GM12878 (cell line): Measurements from ENCODE around the gene AFTPH. TPM values are rescaled to one million over a fixed set of nuclear protein-coding genes. Genes with fewer than 3 reads are reported as not detected.

Experiments
- ATAC-seq: fragments of 200-7000 bp; cut with Tn5 transposase; 3 replicates; pipeline ENCODE4 v1.9.1; 2020; ENCODE audit warnings: mild to moderate bottlenecking, moderate library complexity
- BruUV-seq: library from RNA; stranded (reverse); fragments of 400-500 nt; replicated peaks from 2 replicates; lab custom pipeline; 2021; lab: Mats Ljungman, UMichigan
- CTCF ChIA-PET: fragments of 300-600 bp; sonication (Branson Sonifier 250); formaldehyde crosslinking; extraction: SDS; loops from one replicate; lab custom pipeline; 2021; ENCODE audit warnings: inconsistent platforms; lab: Yijun Ruan, JAX
- POLR2A ChIA-PET: fragments of 350-600 bp; formaldehyde crosslinking; extraction: SDS; loops from one replicate; lab custom pipeline; 2021; ENCODE audit warnings: inconsistent platforms; lab: Charles Lee
- RAD21 ChIA-PET: fragments of 300-600 bp; sonication (Branson Sonifier 250); formaldehyde crosslinking; loops from one replicate; lab custom pipeline; 2023; ENCODE audit warnings: antibody characterized with exemption; ENCODE audit not compliant: unreplicated experiment; lab: Charles Lee
- SMC1A ChIA-PET: fragments of 300-600 bp; sonication (Branson Sonifier 250); formaldehyde crosslinking; loops from one replicate; lab custom pipeline; 2023; ENCODE audit not compliant: unreplicated experiment, uncharacterized antibody; lab: Charles Lee
- DNase-seq: peaks from one replicate; pipeline ENCODE4 v3.0.0-alpha.2; 2011; ENCODE audit warnings: low read depth, low spot score
- FAIRE-seq: peaks from 3 replicates; lab custom pipeline; 2011; peaks lifted over from hg19 to GRCh38; lab: Jason Lieb, UNC
- H2AFZ ChIP-seq: 2 replicates; pipeline ENCODE4 v1.6.0; 2011; ENCODE audit warnings: low read depth, low read length, control low read depth; ENCODE audit not compliant: control insufficient read depth
- H3K27ac ChIP-seq: 2 replicates; pipeline ENCODE4 v1.5.1; 2011; ENCODE audit warnings: control low read depth; ENCODE audit not compliant: control insufficient read depth, insufficient read depth
- H3K27me3 ChIP-seq, 2 experiments: replicated peaks in 1 of 2; 2 replicates each; pipeline versions ENCODE4 v1.6.0 to v1.6.1; 2011; ENCODE audit warnings: low read length in 1 of 2; ENCODE audit not compliant: control insufficient read depth in 2 of 2, insufficient read depth in 2 of 2
- H3K36me3 ChIP-seq, 2 experiments: 2 replicates each; pipeline ENCODE4 v1.5.1; 2011; ENCODE audit warnings: low read length in 1 of 2; ENCODE audit not compliant: control insufficient read depth in 2 of 2, insufficient read depth in 2 of 2
- H3K4me1 ChIP-seq: 2 replicates; pipeline ENCODE4 v1.6.1; 2011; ENCODE audit warnings: mild to moderate bottlenecking, low read length, moderate library complexity, mixed read lengths; ENCODE audit not compliant: control insufficient read depth, insufficient read depth
- H3K4me2 ChIP-seq: 2 replicates; pipeline ENCODE4 v1.6.0; 2011; ENCODE audit warnings: control low read depth; ENCODE audit not compliant: control insufficient read depth, insufficient read depth
- H3K4me3 ChIP-seq: fragments of 200-600 bp; sonication (generic); 2 replicates; pipeline ENCODE4 v1.5.1; 2016
- H3K79me2 ChIP-seq: 2 replicates; pipeline ENCODE4 v1.6.0; 2011; ENCODE audit warnings: low read length; ENCODE audit not compliant: control insufficient read depth, insufficient read depth
- H3K9ac ChIP-seq: 2 replicates; pipeline ENCODE4 v1.8.0; 2011; ENCODE audit warnings: low read length, control low read depth, mixed read lengths; ENCODE audit not compliant: control insufficient read depth, insufficient read depth
- H3K9me3 ChIP-seq: replicated peaks from 3 replicates; pipeline ENCODE4 v1.5.1; 2011; ENCODE audit warnings: mild to moderate bottlenecking, low read length; ENCODE audit not compliant: control insufficient read depth, insufficient read depth
- H4K20me1 ChIP-seq: 2 replicates; pipeline ENCODE4 v1.6.0; 2011; ENCODE audit not compliant: control insufficient read depth, insufficient read depth
- ATF7 ChIP-seq: fragments of 450-650 bp; IDR thresholded peaks from 2 replicates; pipeline ENCODE4 v1.6.1; 2016; ENCODE audit warnings: low read depth, mild to moderate bottlenecking
- E4F1 ChIP-seq: fragments of 450-650 bp; IDR thresholded peaks from 2 replicates; pipeline ENCODE4 v1.6.1; 2018; ENCODE audit warnings: borderline replicate concordance, mild to moderate bottlenecking; ENCODE audit not compliant: partially characterized antibody
- ETV6 ChIP-seq, 2 experiments: fragments of 450-650 bp in 1 of 2; IDR thresholded peaks in 1 of 2; conservative IDR thresholded peaks in 1 of 2; 2 replicates each; pipeline ENCODE4 v1.6.1; 2014; ENCODE audit warnings: antibody characterized with exemption in 1 of 2, borderline replicate concordance in 1 of 2, low read depth in 1 of 2, mild to moderate bottlenecking in 1 of 2, moderate library complexity in 1 of 2
- FOS ChIP-seq: IDR thresholded peaks from 3 replicates; pipeline ENCODE4 v1.6.1; 2011; ENCODE audit warnings: borderline replicate concordance; ENCODE audit not compliant: insufficient read length; ENCODE audit errors: extremely low read depth
- HSF1 ChIP-seq: fragments of 150-350 bp; IDR thresholded peaks from 2 replicates; pipeline ENCODE4 v1.6.1; 2014; ENCODE audit warnings: mild to moderate bottlenecking, low read depth, low read length
- IKZF1 ChIP-seq: fragments of 450-650 bp; conservative IDR thresholded peaks from 2 replicates; pipeline ENCODE4 v1.6.1; 2017; ENCODE audit warnings: antibody characterized with exemption, mild to moderate bottlenecking
- MEF2A ChIP-seq: IDR thresholded peaks from 2 replicates; pipeline ENCODE4 v1.6.1; 2011; ENCODE audit warnings: low read depth, mild to moderate bottlenecking, low read length, moderate library complexity; ENCODE audit not compliant: insufficient read depth
- NR2C1 ChIP-seq: fragments of 450-650 bp; IDR thresholded peaks from 2 replicates; pipeline ENCODE4 v1.6.1; 2017; ENCODE audit warnings: antibody characterized with exemption, mild to moderate bottlenecking, moderate library complexity
- NR2C2 ChIP-seq: IDR thresholded peaks from 2 replicates; pipeline ENCODE4 v1.6.1; 2011; ENCODE audit warnings: borderline replicate concordance, low read depth; ENCODE audit not compliant: control insufficient read depth, insufficient read length
- PML ChIP-seq: IDR thresholded peaks from 2 replicates; pipeline ENCODE4 v1.6.1; 2012; ENCODE audit warnings: low read length, inconsistent platforms
- POLR2A ChIP-seq: IDR thresholded peaks from 2 replicates; pipeline ENCODE4 v1.6.1; 2011; ENCODE audit warnings: low read depth, mild to moderate bottlenecking, low read length
- POLR2AphosphoS2 ChIP-seq: IDR thresholded peaks from 2 replicates; pipeline ENCODE4 v1.6.1; 2011; ENCODE audit warnings: low read depth, mild to moderate bottlenecking, low read length, improper control_type of control experiment, moderate library complexity
- SREBF1 ChIP-seq: IDR thresholded peaks from 2 replicates; pipeline ENCODE4 v1.6.1; 2012; ENCODE audit warnings: mild to moderate bottlenecking, low read length
- ZNF217 ChIP-seq: fragments of 450-650 bp; IDR thresholded peaks from 2 replicates; pipeline ENCODE4 v1.6.1; 2017; ENCODE audit warnings: antibody characterized with exemption, mild to moderate bottlenecking
- WGBS: methylation state at CpG from one replicate; pipeline ENCODE4 v1.1.6; 2016; ENCODE audit warnings: low lambda C conversion rate; ENCODE audit not compliant: insufficient replicate concordance, insufficient coverage; ENCODE audit errors: missing lambda C conversion rate; 5-methylcytosine and 5-hydroxymethylcytosine counted together
- in situ Hi-C: fragments of 300-500 bp; cut with MboI; formaldehyde crosslinking; loops from 9 replicates; pipeline ENCODE4 v1.14.3; 2018; ENCODE audit warnings: mixed read lengths
- intact Hi-C: fragments of 100-400 bp; cut with micrococcal nuclease; formaldehyde crosslinking; loops from one replicate; pipeline ENCODE4 v1.14.2; 2022; ENCODE audit not compliant: unreplicated experiment
- polyA plus RNA-seq, 11 experiments: library from polyadenylated mRNA; depleted of rRNA in 4 of 11; unstranded in 6 of 11; stranded (reverse) in 5 of 11; fragments of >200 nt; fragmentation: Nextera tagmentation in 4 of 11; fragmentation: Illumina TruSeq in 1 of 11; extraction: Ambion mirVana in 4 of 11; extraction: Trizol in 1 of 11; gene quantifications; 1 replicate in 1 of 11; 2 replicates in 10 of 11; pipeline versions ENCODE4 v1.2.1 to v1.2.3, GENCODE V29; 2011 to 2016; ENCODE audit warnings: inconsistent platforms in 2 of 11, missing spikeins in 2 of 11, low read depth in 1 of 11
- total RNA-seq, 4 experiments: library from RNA; depleted of rRNA in 3 of 4; stranded (reverse); fragments of >200 nt in 3 of 4; fragmentation: Illumina TruSeq in 1 of 4; extraction: Trizol in 1 of 4; gene quantifications; 2 replicates each; pipeline versions ENCODE4 v1.2.1 to v1.2.3, GENCODE V29; 2013 to 2021

AFTPH gene
- total and polyA plus RNA-seq, 10 of the 15 experiments (the other 5 are each of a cell fraction or from before 2014, with no cell fraction given) = 25.6 to 77.3 (median 39.5) TPM

- TF ChIP-seq E4F1 (no peak), FOS (no peak), ZNF217 (no peak), NR2C2 (no peak), NR2C1 (no peak), IKZF1 (no peak), HSF1 (no peak), MEF2A (no peak), ATF7 (no peak)
Observed at GRCh38 chr2:64629875-64630274, 105.7 kb downstream of the AFTPH start (continued).

- 96% methylated on average over 10 of the region's 10 CpGs for WGBS
- no peak for DNase-seq
- BruUV-seq = no TSS peak
- Histone ChIP-seq H3K36me3 (peaks cover 13 to 23% of the 10 kb centered on the region in 2 experiments), H3K4me2 (no peak overlapping the region), H3K27me3 (no peaks in the 10 kb centered on the region), H2AFZ (no peak overlapping the region), H3K27ac (no peak overlapping the region), H3K9me3 (no peaks in the 10 kb centered on the region), H3K4me1 (peaks cover 10% of the 10 kb centered on the region), H3K9ac (no peak overlapping the region), H3K4me3 (no peak overlapping the region), H4K20me1 (no peaks in the 10 kb centered on the region), H3K79me2 (peaks cover 23% of the 10 kb centered on the region)
- RAD21 ChIA-PET = interaction anchor here (1.3 kb wide), 1 partner anchor 44 kb away, joined by 6 read pairs; no protein-coding TSS in a partner anchor
- no peak for ATAC-seq
- POLR2A ChIA-PET = no interaction called here
- SMC1A ChIA-PET = interaction anchor here (1.4 to 1.9 kb wide), 2 partner anchors 12 to 14 kb away, joined by 3 to 5 read pairs; no protein-coding TSS in a partner anchor
- intact Hi-C loops = no loop called here
- CTCF ChIA-PET = no interaction called here
- no peak for TF ChIP-seq SREBF1
- TF ChIP-seq POLR2AphosphoS2 = peak; percentile 38; the same call in 1 of the 2 replicates
- peak; percentile 47; the same call in 1 of the 2 replicates for TF ChIP-seq POLR2A
- no peak for TF ChIP-seq PML
- no peak for TF ChIP-seq ETV6 (conservative IDR thresholded peaks at IDR 0.05 in 1 of 2, IDR thresholded peaks at IDR 0.05 in 1 of 2; ENCODE audit: borderline replicate concordance in 1 of 2, low read depth in 1 of 2)
- in situ Hi-C loops = no loop called here
- FAIRE-seq = no peak
Observed at GRCh38 chr2:64630752-64631151, 106.6 kb downstream of the AFTPH start.
